Fibroblast of mammary gland (primary cell): Measurements from ENCODE around the gene KCNMA1.
"Not testable (repeated sequence)": the region's sequence is repeated elsewhere in the genome, so short reads cannot be mapped to it uniquely, and the experiment has no call there.

ENCODE experiments used
- DNase-seq: peaks from one replicate; pipeline ENCODE4 v3.0.0-alpha.2; 2010; ENCODE audit warnings: low read depth
- H3K4me3 ChIP-seq: 2 replicates; pipeline ENCODE4 v1.5.1; 2011; ENCODE audit warnings: low read depth, mild to moderate bottlenecking, low read length, moderate library complexity; ENCODE audit not compliant: control insufficient read depth
- TF ChIP-seq, protein P1 (sequence below): conservative IDR thresholded peaks from 2 replicates; pipeline ENCODE4 v1.5.1; 2011; ENCODE audit warnings: low read depth, low read length, inconsistent platforms; ENCODE audit not compliant: control insufficient read depth, insufficient read depth

KCNMA1 gene

DNA sequence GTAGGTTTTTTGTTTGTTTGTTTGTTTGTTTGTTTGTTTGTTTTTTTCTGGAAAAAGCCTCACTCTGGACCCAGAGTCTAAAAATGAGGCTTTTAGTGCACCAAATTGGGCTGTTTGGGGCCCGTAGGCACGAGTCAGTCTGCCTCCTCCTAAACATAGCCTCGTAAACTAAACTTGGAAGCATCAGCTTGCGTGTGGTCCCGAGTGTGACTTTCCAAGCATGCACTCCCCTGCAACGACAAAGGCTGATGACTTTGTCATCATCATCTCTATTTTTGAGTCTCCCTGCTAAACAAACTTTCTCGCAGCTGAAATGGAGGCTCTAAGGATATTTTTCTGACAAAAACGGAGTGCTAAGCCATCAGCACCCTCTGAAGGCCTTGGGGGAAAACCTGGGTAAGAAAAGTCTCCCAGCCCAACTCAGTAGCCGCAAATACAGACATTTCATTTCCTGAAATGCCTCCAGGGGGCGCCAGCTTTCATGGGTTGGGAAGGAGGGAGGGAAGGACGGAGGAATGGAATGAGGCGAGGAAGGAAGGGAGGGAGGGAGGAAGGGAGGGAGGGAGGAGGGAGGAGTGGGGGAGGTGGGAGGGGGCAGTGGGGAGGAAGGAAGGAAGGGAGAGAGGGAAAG, 245.9 kb downstream of the KCNMA1 start:
- TF ChIP-seq, protein P1, sequence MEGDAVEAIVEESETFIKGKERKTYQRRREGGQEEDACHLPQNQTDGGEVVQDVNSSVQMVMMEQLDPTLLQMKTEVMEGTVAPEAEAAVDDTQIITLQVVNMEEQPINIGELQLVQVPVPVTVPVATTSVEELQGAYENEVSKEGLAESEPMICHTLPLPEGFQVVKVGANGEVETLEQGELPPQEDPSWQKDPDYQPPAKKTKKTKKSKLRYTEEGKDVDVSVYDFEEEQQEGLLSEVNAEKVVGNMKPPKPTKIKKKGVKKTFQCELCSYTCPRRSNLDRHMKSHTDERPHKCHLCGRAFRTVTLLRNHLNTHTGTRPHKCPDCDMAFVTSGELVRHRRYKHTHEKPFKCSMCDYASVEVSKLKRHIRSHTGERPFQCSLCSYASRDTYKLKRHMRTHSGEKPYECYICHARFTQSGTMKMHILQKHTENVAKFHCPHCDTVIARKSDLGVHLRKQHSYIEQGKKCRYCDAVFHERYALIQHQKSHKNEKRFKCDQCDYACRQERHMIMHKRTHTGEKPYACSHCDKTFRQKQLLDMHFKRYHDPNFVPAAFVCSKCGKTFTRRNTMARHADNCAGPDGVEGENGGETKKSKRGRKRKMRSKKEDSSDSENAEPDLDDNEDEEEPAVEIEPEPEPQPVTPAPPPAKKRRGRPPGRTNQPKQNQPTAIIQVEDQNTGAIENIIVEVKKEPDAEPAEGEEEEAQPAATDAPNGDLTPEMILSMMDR = peak; percentile 76
- no peak overlapping the region for H3K4me3 ChIP-seq
- peak; percentile 87 for DNase-seq

DNA sequence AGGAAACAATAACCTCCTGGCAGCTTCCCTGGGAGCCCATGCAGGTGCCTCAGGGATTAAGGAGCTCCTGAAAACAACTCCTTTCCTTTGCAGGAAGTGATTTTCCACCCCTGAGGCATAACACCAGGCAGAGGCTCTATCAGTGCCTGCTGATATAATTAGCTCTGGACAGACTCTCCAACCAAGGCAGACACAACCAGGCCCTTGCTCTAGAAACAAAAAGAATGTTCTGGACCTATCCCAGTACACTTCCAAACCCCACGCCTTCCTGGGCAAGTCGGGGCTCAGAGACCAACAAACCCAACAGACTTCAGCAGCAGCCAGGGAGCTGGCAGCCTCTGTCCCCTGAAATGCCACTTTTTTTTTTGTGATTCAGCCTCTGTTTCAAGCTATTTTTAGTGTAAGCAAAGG, 247.1 kb downstream of the KCNMA1 start:
- no peak for DNase-seq

DNA sequence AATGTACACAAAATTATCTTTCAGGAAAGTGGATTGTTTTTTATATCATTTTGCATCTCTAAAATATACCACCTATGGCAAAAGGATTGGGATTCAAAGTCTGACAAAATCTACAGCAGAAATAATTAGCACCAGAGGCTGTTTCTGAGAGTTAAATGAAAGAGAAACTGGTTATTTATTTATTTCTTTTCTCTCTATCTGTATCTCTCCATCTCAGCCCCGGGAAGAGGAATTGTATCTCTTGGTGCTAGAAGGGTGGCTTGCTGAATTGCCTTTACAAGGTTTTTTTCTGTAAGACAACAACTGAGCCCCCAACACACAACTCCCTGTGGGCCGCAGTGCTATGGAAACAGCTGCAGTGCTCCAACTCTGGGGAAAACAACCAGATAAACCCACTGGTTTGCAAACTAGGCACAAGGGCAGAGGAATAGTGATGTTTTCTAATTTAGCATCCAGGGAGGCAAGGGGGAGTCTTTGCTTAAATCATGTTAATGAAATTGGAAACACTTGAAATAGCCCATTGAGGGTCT, 249.0 kb downstream of the KCNMA1 start:
- DNase-seq = no peak
- no peak overlapping the region for H3K4me3 ChIP-seq
- TF ChIP-seq, protein P1 = no peak

More for the DNA sequence above, 247.1 kb downstream of the KCNMA1 start:
- TF ChIP-seq, protein P1 = no peak
- H3K4me3 ChIP-seq = no peak overlapping the region

DNA sequence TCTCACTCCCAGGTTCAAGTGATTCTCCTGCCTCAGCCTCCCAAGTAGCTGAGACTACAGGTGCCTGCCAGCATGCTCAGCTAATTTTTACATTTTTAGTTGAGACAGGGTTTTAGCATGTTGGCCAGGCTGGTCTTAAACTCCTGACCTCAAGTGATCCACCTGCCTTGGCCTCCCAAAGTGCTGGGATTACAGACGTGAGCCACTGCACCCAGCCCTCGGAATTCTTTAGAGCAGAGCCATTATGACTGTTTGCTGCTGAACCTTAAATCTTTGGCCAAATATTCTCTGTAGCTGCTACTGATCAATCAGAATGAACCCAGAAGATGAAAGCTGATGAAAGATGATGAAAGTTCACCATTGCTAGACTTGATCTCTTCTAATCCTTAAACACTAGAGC, 249.9 kb downstream of the KCNMA1 start:
- H3K4me3 ChIP-seq, DNase-seq: not testable (repeated sequence)

DNA sequence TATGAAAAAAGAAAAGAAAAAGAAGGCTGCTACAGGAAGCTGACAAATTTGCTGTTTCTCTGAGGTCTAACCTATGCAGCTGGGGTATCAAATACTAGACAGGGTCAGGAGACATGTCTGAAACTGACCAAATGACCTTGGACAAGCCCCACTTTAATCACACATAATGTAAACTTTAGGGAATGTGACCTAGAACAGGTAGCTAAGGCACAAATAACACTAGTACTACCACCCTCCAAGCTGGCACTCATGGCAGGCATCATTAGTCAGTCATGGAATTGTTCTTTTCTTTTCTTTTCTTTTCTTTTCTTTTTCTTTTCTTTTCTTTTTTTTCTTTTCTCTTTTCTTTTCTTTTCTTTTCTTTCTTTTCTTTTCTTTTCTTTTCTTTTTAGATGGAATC, 250.4 kb downstream of the KCNMA1 start:
- TF ChIP-seq, protein P1 = no peak
- no peak overlapping the region for H3K4me3 ChIP-seq
- no peak for DNase-seq

DNA sequence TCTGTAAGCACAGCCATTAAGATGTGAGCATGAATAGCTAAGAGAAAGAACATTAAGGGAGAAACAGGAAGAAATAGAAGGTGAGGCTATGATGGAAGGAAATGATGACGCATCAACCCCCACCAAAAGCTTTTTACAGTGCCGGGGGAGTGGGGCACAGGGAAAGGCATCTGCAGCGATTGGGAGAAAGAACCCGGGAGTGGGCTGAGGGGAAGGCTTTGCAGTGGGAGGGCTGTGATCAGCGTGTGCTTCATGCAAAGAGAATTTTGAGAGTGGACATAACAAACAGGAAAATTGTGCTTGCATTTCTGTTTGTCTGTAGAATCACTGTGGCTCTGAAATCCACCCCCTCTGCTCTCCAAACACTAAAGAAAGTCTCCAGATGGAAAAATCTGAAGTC, 250.8 kb downstream of the KCNMA1 start:
- DNase-seq = peak; percentile 65
- TF ChIP-seq, protein P1 = no peak
- no peak overlapping the region for H3K4me3 ChIP-seq

DNA sequence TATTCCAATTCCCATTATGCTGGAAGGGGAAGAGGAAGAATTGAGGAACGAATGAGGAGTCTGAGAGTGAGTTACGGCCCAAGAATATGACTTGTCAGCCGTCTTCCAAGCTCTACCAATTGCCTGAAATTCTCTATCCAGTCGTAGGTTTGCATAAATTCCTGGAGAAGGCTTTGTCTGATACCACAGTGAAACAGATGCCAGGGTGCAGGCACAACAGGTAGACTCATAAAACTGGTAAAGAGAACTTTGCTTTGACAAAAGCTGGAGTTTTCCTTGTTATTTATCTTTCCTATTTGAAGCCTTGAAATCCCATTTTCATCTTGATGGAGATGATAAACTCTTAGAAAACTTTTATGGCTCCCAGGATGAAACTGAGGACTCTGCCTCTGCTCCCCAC, 251.2 kb downstream of the KCNMA1 start:
- DNase-seq = no peak
- no peak overlapping the region for H3K4me3 ChIP-seq

More for the DNA sequence above, 251.2 kb downstream of the KCNMA1 start:
- TF ChIP-seq, protein P1 = no peak
